Memory B cell (primary cell): ENCODE measurements around the gene LRIT3.

ENCODE experiments used
- ATAC-seq: fragments of 150-1000 bp; cut with Tn5 transposase; 2 replicates; pipeline ENCODE4 v1.10.0; 2021; ENCODE audit warnings: low read depth, mild to moderate bottlenecking, moderate library complexity
- DNase-seq, 2 donors: peaks; one replicate each; pipeline ENCODE4 v3.0.0; 2022; ENCODE audit warnings: low spot score in 2 of 2
- H3K27ac Mint-ChIP-seq: one replicate; pipeline ENCODE4 v1.8.0; 2022; ENCODE audit warnings: mild to moderate bottlenecking, moderate library complexity, mixed read lengths
- H3K27me3 Mint-ChIP-seq: one replicate; pipeline ENCODE4 v1.8.0; 2022; ENCODE audit warnings: mixed read lengths
- H3K36me3 Mint-ChIP-seq: one replicate; pipeline ENCODE4 v1.8.0; 2022; ENCODE audit warnings: mild to moderate bottlenecking, mixed read lengths
- H3K4me1 Mint-ChIP-seq: one replicate; pipeline ENCODE4 v1.8.0; 2022; ENCODE audit warnings: mixed read lengths
- H3K4me3 Mint-ChIP-seq: one replicate; pipeline ENCODE4 v1.8.0; 2022; ENCODE audit warnings: mild to moderate bottlenecking, moderate library complexity, mixed read lengths
- H3K9me3 Mint-ChIP-seq: one replicate; pipeline ENCODE4 v1.8.0; 2022; ENCODE audit warnings: mixed read lengths

LRIT3 gene

DNA sequence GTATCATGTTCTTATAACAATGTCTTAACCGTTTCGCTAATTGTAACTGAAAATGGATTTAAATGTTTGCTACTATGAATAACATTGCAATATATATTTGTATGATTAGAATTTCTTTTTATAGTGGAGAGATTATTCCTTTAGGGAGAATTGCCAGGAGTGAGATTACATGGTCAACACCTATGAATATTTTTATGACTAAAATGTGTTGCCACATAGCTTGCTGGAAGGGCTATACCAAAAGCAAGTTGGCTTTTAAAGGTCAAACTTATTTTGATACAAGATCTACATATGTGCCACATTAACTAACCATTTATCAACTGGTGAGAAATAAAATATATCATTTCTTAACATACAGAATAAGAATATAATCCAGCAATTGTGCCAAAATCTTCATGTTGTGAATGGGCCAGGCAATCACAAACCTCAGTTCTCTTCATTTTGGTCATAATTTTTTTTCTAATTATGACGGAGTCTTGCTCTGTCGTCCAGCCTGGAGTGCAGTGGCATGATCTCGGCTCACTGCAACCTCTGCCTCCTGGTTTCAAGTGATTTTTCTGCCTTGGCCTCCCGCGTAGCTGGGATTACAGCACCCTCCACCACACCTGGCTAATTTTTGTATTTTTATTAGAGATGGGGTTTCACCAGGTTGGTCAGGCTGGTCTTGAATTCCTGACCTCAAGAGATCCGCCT lies 54.8 kb downstream of the LRIT3 start:
- H3K4me1 Mint-ChIP-seq = no peaks in the 10 kb centered on the region

DNA sequence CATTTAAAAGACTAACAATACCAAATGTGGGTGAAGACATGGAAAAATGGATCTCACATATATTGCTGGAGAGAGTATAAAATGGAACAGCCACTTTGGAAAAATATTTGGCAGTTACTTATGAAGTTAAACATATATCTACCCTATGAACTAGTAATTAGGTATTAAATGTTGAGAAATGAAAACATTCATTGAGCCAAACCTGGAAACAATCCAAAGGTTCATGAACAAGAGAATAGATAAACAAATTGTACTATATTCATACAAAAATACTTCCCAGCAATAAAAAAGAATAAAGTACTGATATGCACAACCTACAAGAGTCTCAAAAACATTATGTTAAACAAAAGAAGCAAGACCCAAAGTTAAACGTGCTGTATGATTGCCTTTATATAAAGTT lies 60.8 kb downstream of the LRIT3 start:
- no peak overlapping the region for H3K4me3 Mint-ChIP-seq
- ATAC-seq = no peak

More for the DNA sequence above, 54.8 kb downstream of the LRIT3 start:
- peaks cover 4% of the 10 kb centered on the region for H3K9me3 Mint-ChIP-seq
- ATAC-seq (no peak), DNase-seq (no peak)
- no peaks in the 10 kb centered on the region for H3K36me3 Mint-ChIP-seq
- peaks cover 16% of the 10 kb centered on the region for H3K27me3 Mint-ChIP-seq
- no peak overlapping the region for H3K4me3 Mint-ChIP-seq
- no peak overlapping the region for H3K27ac Mint-ChIP-seq

DNA sequence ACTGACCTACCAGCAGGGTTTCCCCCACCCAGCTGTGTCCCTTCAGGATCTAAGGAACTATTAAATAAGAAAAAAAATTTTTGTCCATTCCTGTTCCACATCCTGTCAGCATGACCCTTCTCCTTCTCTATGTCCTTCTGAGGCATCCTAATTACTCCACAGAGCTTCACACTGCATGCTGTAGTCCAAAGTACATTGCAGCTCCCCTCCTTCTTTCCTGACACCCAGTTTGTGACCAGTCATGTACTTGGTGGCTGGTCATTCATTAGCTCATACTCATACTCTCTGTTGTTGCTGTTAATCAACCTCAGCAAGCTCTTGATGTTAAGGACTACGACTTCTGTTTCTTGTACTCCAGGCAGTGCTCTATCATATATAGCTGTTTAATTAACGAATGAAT lies 62.3 kb downstream of the LRIT3 start:
- H3K4me3 Mint-ChIP-seq = no peak overlapping the region
- H3K36me3 Mint-ChIP-seq = no peaks in the 10 kb centered on the region
- peaks cover 21% of the 10 kb centered on the region for H3K27me3 Mint-ChIP-seq
- DNase-seq = no peak
- no peak for ATAC-seq
- no peak overlapping the region for H3K27ac Mint-ChIP-seq
- H3K4me1 Mint-ChIP-seq = peaks cover 4% of the 10 kb centered on the region
- H3K9me3 Mint-ChIP-seq = peaks cover 2% of the 10 kb centered on the region

More for the DNA sequence above, 60.8 kb downstream of the LRIT3 start:
- DNase-seq = no peak
- no peak overlapping the region for H3K27ac Mint-ChIP-seq
- peaks cover 2% of the 10 kb centered on the region for H3K9me3 Mint-ChIP-seq
- peaks cover 20% of the 10 kb centered on the region for H3K27me3 Mint-ChIP-seq
- peaks cover 4% of the 10 kb centered on the region for H3K4me1 Mint-ChIP-seq
- no peaks in the 10 kb centered on the region for H3K36me3 Mint-ChIP-seq

DNA sequence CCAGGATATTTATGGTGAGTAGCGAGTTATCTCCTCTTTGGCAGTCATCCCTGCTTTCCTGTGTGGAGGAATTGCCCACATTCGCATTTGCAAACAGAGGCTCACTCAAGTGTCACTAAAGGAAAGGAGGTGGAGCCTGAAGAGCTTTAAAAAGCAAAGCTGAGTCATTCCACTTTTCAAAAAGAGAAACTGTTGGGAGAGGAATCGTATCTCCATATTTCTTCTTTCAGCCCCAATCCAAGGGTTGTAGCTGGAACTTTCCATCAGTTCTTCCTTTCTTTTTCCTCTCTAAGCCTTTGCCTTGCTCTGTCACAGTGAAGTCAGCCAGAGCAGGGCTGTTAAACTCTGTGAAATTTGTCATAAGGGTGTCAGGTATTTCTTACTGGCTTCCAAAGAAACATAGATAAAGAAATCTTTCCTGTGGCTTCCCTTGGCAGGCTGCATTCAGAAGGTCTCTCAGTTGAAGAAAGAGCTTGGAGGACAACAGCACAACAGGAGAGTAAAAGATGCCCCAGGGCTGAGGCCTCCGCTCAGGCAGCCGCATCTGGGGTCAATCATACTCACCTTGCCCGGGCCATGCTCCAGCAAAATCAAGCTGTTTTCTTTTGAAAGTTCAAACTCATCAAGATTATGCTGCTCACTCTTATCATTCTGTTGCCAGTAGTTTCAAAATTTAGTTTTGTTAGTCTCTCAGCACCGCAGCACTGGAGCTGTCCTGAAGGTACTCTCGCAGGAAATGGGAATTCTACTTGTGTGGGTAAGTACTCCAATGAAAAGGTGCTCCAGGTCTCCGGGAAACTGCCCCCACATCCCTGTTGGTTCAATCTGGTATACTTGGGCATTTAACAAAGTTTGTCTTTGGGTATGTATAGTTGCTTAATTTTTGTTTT lies 65.0 kb downstream of the LRIT3 start, which contains the start of gene EGF:
EGF (plus strand) TSS at position 178 of the 890 bp plus-strand sequence; CDS start at position 631, 453 bp downstream.
- no peaks in the 10 kb centered on the region for H3K36me3 Mint-ChIP-seq
- ATAC-seq (no peak), DNase-seq (no peak)
- H3K4me1 Mint-ChIP-seq = peaks cover 4% of the 10 kb centered on the region
- H3K4me3 Mint-ChIP-seq = no peak within 1 kb of the TSS
- H3K9me3 Mint-ChIP-seq = no peaks in the 10 kb centered on the region
- no peak within 1 kb of the TSS for H3K27ac Mint-ChIP-seq
- peaks cover 19% of the 10 kb centered on the region for H3K27me3 Mint-ChIP-seq

DNA sequence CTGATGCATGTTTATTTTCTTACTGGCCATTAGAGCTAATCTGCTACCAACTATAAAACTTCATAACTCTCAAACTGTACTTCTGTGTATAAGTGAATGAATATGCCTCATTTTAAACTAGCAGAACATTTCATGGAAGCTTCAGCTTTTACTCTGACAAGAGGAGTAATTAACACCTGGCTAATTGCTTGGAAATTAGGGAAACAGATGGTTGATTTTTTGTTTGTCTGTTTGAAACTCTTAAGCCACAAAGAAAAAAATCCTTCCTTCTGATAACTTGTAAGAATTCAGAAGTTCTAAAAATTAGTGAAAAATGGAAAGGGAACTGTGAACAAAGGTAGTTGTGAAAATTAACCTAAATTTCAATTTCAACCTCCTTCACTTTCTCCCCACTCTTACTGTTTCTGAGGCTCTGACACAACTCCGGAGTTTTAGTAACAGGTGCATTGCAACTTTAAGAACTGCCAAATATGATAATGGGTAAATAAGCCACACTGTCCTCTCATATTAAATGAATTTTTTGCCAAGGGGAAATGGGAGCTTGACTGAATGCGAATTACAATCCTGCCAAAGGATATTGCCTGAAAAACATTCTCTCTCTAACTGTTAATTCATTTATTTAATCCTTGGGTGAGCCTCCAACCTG lies 65.8 kb downstream of the LRIT3 start:
- no peak for ATAC-seq
- H3K4me1 Mint-ChIP-seq = peaks cover 4% of the 10 kb centered on the region
- no peaks in the 10 kb centered on the region for H3K9me3 Mint-ChIP-seq
- H3K27ac Mint-ChIP-seq = no peak overlapping the region
- H3K27me3 Mint-ChIP-seq = peaks cover 20% of the 10 kb centered on the region
- no peak overlapping the region for H3K4me3 Mint-ChIP-seq
- no peak for DNase-seq
- no peaks in the 10 kb centered on the region for H3K36me3 Mint-ChIP-seq

DNA sequence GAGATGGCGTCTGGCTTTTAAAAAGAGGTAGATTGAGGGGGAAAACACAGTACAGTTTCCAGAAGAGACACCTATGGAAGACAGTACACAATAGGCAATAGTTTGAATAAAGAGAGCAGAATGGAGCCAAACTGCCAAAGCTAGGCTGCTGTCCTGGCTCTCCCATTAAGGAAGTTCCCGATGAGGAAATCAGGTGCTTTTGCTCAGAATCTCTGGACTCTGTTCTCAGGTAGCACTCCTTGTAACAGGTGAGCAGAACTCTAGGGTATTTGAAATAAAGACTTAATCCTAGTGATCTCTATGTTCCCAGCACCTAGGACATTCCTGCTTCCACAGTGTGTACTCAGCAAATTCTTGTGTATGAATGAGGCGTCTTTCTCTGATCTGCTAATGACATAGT lies 66.4 kb downstream of the LRIT3 start:
- peaks cover 22% of the 10 kb centered on the region for H3K27me3 Mint-ChIP-seq
- no peak overlapping the region for H3K27ac Mint-ChIP-seq
- no peak overlapping the region for H3K4me3 Mint-ChIP-seq
- DNase-seq (no peak), ATAC-seq (no peak)
- H3K4me1 Mint-ChIP-seq = peaks cover 4% of the 10 kb centered on the region
- H3K9me3 Mint-ChIP-seq = no peaks in the 10 kb centered on the region
- no peaks in the 10 kb centered on the region for H3K36me3 Mint-ChIP-seq

DNA sequence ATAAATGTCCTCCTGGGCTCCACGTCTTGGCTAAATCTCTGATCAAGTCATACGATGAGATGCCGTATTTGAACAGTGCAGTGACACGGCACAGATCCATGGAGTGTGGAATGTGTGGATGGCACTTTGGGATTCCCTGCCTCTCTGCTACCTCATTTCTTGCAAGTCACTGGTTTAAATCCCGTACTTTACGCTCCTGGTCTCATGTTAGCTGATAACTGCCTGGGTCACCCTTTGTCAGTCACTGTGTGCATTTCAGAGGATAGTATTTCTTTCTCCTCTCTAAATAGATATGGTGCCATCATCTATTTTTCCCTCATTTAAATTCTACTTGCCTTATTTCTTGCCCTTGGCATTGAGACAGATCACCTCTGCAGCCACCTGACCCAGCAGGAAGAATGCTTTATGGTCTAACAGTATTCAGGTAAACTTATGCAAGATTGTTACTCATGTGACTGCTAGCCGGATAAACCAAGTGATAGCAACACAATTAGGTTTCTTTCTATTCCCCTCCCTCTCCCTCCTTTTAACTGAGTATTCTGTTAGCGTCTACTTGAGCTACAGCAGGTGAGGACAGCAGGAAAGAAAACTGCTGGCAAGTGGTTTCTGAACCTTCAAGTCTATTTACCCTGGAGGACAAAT lies 67.6 kb downstream of the LRIT3 start:
- H3K27me3 Mint-ChIP-seq = peaks cover 21% of the 10 kb centered on the region
- DNase-seq (no peak), ATAC-seq (no peak)
- no peaks in the 10 kb centered on the region for H3K36me3 Mint-ChIP-seq
- no peak overlapping the region for H3K27ac Mint-ChIP-seq
- no peaks in the 10 kb centered on the region for H3K9me3 Mint-ChIP-seq
- no peak overlapping the region for H3K4me3 Mint-ChIP-seq
- H3K4me1 Mint-ChIP-seq = peaks cover 4% of the 10 kb centered on the region

DNA sequence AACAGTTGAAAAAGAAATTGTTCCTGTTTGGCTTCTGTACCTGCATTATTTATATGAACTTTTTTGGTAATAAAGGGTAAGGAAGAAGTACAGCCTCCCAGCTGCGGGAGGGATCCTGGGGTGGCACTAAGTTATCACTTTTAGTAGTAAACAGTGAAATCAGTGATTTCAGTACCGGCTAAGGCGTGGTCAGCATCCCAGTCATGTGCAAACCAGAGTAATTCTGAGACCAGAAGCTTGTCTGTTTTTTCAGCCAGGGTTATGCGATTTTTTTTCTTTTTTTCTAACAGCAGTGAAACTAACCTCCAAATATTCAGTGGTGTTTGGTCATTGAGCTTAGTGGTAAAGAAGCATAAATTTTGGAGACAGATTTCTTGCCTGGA lies 68.1 kb downstream of the LRIT3 start:
- Mint-ChIP-seq H3K4me1 (peaks cover 4% of the 10 kb centered on the region), H3K27ac (no peak overlapping the region)
- no peak for ATAC-seq

DNA sequence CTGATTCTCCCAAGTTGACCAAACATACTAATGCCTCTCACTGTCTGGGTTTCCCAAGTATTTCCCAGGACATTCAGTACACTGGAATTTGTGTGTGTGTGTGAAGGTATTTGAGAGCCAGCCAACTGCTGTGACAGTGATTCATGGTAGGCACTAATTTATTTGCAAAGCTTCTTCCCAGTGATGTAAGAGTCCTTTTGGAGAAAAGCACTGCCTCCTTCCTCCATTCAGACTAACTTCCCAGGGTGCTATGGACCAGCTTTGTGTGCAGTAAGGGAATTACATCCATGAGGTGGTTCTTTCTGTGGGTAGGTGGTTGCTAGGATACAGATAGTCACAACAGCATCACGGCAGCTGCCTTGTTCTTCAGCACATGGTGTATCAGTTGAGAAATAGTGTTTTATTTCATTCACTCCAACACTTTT lies 73.5 kb downstream of the LRIT3 start:
- Mint-ChIP-seq H3K36me3 (no peaks in the 10 kb centered on the region), H3K4me3 (no peak overlapping the region), H3K9me3 (no peaks in the 10 kb centered on the region), H3K4me1 (no peaks in the 10 kb centered on the region), H3K27ac (no peak overlapping the region), H3K27me3 (peaks cover 5% of the 10 kb centered on the region)
- DNase-seq (no peak), ATAC-seq (no peak)

More for the DNA sequence above, 68.1 kb downstream of the LRIT3 start:
- peaks cover 21% of the 10 kb centered on the region for H3K27me3 Mint-ChIP-seq
- H3K9me3 Mint-ChIP-seq = no peaks in the 10 kb centered on the region
- no peak for DNase-seq
- H3K4me3 Mint-ChIP-seq = no peak overlapping the region
- no peaks in the 10 kb centered on the region for H3K36me3 Mint-ChIP-seq
